Measurements from ENCODE around the gene CPTP.
A peak's percentile ranks its signal among the peaks of the same experiment; 100 is the strongest.

CPTP gene

GRCh38 chr1:1324524-1325287 lies at the start of gene CPTP, which contains the start of gene INTS11:
TSS of gene CPTP (plus strand) at chr1:1324802. CDS start at chr1:1326911, 2,109 bp downstream.
TSS of gene INTS11 (minus strand) at chr1:1324660. CDS start at chr1:1324608, 52 bp downstream.
- peak; percentile 95 to 96 for DNase-seq (ENCODE audit: low read depth in 2 of 2)

GRCh38 chr1:1274931-1275431 lies 49.6 kb upstream of the CPTP start:
- no peak for DNase-seq (ENCODE audit: low read depth in 2 of 2)

DNA sequence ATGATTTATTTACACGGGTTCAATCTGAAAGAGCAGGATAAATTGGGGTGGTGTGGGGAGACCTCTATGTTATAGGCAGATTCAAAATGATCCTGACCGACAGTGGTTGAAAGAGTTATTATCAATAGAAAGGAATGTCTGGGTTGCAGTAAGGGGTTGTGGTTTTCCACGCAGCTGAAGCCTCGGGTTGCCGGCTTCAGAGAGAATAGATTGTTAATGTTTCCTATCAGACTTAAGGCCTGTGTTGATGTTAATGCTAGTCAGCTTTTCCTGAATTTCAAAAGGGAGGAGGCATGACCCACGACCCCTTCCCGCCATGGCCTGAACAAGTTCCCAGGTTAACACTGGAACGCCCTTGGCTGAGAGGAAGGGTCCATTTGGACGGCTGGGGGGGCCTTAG lies 48.8 kb upstream of the CPTP start:
- no peak for DNase-seq (ENCODE audit: low read depth in 2 of 2)

DNA sequence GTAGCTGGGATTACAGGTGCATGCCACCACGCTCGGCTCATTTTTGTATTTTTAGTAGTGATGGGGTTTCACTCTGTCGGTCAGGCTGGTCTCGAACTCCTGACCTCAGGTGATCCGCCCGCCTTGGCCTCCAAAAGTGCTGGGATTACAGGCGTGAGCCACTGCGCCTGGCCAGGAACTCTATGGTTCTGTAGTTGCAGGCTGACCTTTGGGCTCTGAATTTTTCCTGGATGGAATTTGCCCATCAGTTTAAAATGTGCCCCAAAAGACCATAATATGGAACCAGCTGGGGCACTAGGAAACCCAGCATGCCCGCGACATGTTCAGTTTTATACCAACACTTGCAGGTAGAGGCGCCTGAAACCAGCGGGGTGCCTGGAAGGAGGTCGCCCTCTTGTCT lies 46.0 kb upstream of the CPTP start:
- no peak for DNase-seq (ENCODE audit: low read depth in 2 of 2)

DNA sequence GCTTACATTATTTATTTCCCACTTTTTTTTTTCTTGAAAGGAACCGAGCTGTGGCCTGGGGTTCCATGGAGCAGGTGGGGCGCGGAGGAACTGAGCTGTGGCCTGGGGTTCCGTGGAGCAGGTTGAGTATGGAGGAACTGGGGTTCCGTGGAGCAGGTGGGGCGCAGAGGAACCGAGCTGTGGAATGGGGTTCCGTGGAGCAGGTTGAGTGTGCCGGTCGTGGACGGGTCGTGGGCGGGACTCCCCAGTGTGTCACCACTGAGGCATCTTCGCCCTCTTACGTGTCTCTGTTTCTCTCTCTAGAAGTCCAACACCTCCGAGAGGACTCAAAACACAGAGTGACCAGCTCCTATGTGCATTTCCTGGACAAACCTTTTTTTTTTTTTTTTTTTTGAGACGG lies 45.6 kb upstream of the CPTP start:
- DNase-seq (ENCODE audit: low read depth in 2 of 2) = no peak

GRCh38 chr1:1280782-1281481 lies 43.7 kb upstream of the CPTP start:
- no peak for DNase-seq (ENCODE audit: low read depth in 2 of 2)

DNA sequence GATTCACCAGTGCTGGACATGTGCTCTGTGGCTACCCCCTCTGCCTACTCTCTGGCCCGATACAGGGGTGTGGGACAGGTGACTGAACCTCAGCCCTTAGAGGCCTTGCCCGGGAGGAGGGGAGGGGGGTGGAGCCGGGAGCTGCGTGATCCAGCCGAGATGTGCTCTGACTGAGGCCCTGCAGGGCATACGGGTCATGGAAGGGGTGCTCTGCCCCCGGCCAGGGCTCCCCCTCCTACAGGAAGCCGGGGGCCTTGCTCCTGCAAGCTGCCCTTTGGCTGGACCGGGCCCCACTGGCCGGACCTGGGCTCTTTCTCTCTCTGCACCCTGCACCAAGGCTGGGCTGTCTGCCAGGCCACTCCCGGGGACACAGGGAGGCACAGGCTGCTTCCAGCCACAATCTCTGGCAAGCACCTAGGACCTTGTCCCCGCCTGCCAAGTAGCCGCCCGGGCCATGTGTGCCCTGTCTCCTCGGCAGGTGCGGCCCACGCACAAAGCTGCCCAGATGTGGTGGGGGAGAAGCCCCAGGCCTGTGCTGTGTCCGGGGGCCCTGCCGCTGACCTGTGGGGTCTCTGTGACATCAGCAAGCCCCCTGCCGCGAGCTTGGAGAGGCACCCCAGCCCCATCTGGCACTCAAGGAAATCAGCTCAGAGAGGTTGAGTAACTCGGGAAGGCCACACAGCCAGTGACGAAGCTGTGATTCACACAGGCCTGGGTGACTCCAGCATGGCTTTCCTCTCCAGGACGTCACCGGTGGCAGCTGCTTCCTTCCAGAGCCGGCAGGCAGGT lies 42.9 kb upstream of the CPTP start:
- DNase-seq (ENCODE audit: low read depth in 2 of 2) = no peak

DNA sequence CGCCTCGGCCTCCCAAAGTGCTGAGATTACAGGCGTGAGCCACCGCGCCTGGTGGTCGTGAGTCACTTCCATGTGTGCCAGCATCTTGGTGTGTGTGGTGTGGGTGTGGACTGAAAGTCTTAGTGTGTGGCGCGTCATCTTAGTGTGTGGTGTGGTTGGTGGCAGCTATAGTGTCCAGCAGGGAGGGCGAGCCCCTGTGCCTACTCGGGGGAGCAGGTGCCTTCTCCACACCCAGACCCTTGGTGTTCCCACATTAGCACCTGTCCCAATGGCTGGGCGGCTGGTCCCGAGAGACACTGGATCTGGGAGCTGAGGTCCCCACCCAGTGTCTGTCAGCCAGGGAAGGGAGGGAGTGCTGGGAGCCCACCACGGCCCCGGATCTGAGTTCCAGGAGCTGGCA lies 41.6 kb upstream of the CPTP start:
- DNase-seq (ENCODE audit: low read depth in 2 of 2) = peak in 1 of 2 donors; percentile 31

GRCh38 chr1:1283821-1284220 lies 40.8 kb upstream of the CPTP start:
- no peak for DNase-seq (ENCODE audit: low read depth in 2 of 2)

- DNase-seq (ENCODE audit: low read depth in 2 of 2) = no peak
Observed at GRCh38 chr1:1284221-1285101, 40.1 kb upstream of the CPTP start.

- DNase-seq (ENCODE audit: low read depth in 2 of 2) = no peak
Observed at GRCh38 chr1:1285102-1285571, 39.5 kb upstream of the CPTP start.

GRCh38 chr1:1285611-1286311 lies 38.8 kb upstream of the CPTP start:
- no peak for DNase-seq (ENCODE audit: low read depth in 2 of 2)

DNA sequence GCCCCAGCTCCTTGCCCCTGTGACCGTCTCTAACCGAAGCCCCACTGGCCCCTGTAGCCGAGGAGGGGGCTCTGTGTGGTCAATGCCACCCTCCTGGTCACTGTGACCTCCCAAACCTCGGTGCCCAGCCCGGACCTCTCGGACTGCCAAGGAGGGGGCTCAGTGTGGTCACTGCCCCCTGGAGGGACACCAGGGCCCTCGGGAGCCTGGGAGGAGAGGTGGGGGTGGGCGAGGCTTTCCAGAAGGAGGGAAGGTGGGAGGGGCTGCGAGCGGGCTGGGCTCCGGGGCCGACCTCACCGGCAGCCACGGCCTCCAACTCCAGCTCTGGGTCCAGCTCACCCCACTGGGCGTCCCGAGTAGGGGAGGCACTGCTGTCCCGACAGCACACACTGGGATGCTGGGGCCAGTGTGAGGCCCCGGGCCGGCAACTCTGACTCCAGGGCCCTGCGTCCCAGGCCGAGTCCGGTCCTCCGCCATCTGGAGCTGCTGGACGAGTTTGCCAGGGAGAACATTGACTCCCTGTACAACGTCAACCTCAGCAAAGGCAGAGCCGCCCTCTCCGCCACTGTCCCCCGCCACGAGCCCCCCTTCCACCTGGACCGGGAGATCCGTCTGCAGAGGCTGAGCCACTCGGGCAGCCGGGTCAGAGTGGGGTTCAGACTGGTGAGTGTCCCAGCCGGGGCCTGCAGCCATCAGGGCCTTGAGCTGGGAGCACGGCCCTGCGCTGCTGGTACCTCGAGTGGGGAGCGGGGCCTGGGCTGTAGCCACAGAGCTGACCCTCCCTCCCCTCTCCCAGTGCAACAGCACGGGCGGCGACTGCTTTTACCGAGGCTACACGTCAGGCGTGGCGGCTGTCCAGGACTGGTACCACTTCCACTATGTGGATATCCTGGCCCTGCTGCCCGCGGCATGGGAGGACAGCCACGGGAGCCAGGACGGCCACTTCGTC lies 38.0 kb upstream of the CPTP start:
- no peak for DNase-seq (ENCODE audit: low read depth in 2 of 2)

- no peak for DNase-seq (ENCODE audit: low read depth in 2 of 2)
Observed at GRCh38 chr1:1287288-1288110, 37.1 kb upstream of the CPTP start.

- DNase-seq (ENCODE audit: low read depth in 2 of 2) = peak in 1 of 2 donors; percentile 51
Observed at GRCh38 chr1:1290238-1290731, 34.3 kb upstream of the CPTP start.

DNA sequence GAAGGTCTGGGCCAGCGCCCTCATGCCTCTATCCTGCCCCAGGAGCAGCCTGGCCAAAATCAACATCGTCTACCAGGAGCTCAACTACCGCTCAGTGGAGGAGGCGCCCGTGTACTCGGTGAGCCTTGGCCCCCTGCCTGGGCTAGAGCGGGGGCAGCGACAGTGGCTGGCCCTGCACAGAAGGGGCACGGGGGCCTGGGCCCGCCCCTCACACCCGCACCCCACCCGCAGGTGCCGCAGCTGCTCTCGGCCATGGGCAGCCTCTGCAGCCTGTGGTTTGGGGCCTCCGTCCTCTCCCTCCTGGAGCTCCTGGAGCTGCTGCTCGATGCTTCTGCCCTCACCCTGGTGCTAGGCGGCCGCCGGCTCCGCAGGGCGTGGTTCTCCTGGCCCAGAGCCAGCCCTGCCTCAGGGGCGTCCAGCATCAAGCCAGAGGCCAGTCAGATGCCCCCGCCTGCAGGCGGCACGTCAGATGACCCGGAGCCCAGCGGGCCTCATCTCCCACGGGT lies 33.5 kb upstream of the CPTP start:
- no peak for DNase-seq (ENCODE audit: low read depth in 2 of 2)

DNA sequence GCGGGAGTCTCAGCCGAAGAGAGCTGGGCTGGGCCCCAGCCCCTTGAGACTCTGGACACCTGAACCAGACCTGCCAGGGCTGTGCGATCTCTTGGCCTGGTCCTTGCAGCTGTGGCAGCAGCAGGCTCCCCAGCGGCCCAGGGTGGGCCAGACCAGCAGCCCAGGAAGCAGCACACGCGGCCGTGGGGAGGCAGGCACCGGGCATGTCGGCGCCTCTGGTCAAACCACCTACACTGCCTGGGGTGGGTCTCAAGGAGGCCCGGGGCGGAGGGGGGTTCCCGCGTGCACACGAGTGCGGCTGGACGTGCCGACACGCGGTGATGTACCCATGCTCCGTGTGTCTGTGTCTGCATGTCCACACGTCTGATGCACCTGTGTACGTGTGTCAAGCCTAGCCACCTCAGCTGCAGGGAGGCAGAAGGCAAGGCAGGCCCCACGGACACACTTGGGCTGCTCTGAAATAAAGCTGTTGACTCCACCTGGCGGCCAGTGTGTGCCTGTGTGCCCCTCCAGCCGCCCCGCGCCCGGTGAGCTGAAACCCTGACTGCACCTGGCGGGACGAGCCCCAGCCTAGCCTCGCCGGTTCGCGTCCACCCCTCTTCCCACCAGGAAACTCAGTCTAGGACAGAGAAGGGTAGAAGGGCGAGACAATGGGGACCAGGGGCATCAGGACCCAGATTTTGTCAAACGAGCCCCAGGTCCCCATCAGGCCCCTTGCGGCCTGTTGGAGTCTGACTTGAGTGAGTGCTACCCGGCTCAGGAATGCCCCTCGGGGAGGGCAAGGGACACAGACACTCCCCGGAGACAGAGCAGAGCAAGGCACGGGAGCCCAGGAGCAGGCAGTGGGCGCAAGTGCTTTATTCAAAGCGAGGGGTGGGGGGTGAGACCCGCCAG lies 32.8 kb upstream of the CPTP start:
- DNase-seq (ENCODE audit: low read depth in 2 of 2) = no peak
